NK-92 (cell line): ENCODE data around the gene COBLL1.
"Not testable (repeated sequence)": the region's sequence is repeated elsewhere in the genome, so short reads cannot be mapped to it uniquely, and the experiment has no call there.

ENCODE experiments used
- DNase-seq: peaks from one replicate; lab custom pipeline; 2025; ENCODE audit not compliant: unreplicated experiment; lab: John Stamatoyannopoulos, UW

Gene COBLL1

GRCh38 chr2:164717000-164717803 lies 124.4 kb downstream of the COBLL1 start:
- DNase-seq = no peak

- DNase-seq = no peak
Measured at GRCh38 chr2:164714471-164714870, 127.2 kb downstream of the COBLL1 start.

GRCh38 chr2:164711766-164712138 lies 129.9 kb downstream of the COBLL1 start:
- DNase-seq = no peak

GRCh38 chr2:164710837-164711765 lies 130.5 kb downstream of the COBLL1 start:
- no peak for DNase-seq

- DNase-seq = not testable (repeated sequence)
Measured at GRCh38 chr2:164710252-164710836, 131.3 kb downstream of the COBLL1 start.

- DNase-seq = no peak
Measured at GRCh38 chr2:164706522-164706921, 135.1 kb downstream of the COBLL1 start.

- no peak for DNase-seq
Measured at GRCh38 chr2:164705412-164706167, 136.0 kb downstream of the COBLL1 start.

- DNase-seq = no peak
Measured at GRCh38 chr2:164703915-164704706, 137.5 kb downstream of the COBLL1 start.

GRCh38 chr2:164701565-164701964 lies 140.1 kb downstream of the COBLL1 start:
- DNase-seq = no peak

GRCh38 chr2:164700390-164700789 lies 141.2 kb downstream of the COBLL1 start:
- DNase-seq = no peak

- DNase-seq = no peak
Measured at GRCh38 chr2:164697688-164698461, 143.7 kb downstream of the COBLL1 start.

- DNase-seq = no peak
Measured at GRCh38 chr2:164696634-164697033, 145.0 kb downstream of the COBLL1 start.

GRCh38 chr2:164694275-164694695 lies 147.3 kb downstream of the COBLL1 start:
- no peak for DNase-seq

- DNase-seq = no peak
Measured at GRCh38 chr2:164693834-164694233, 147.8 kb downstream of the COBLL1 start.

GRCh38 chr2:164693390-164693789 lies 148.2 kb downstream of the COBLL1 start:
- no peak for DNase-seq

GRCh38 chr2:164692958-164693357 lies 148.7 kb downstream of the COBLL1 start:
- DNase-seq = no peak

GRCh38 chr2:164692114-164692513 lies 149.5 kb downstream of the COBLL1 start:
- no peak for DNase-seq

GRCh38 chr2:164691346-164691887 lies 150.2 kb downstream of the COBLL1 start:
- no peak for DNase-seq

- DNase-seq = no peak
Measured at GRCh38 chr2:164690361-164690760, 151.3 kb downstream of the COBLL1 start.
